Neuronal stem cell (in vitro differentiated cells): Measurements from ENCODE around the gene MLST8. TPM values are rescaled to one million over a fixed set of nuclear protein-coding genes. Genes with fewer than 3 reads are reported as not detected.

Experiments
- DNase-seq: peaks from one replicate; pipeline ENCODE4 v3.0.0-alpha.2; 2013; ENCODE audit warnings: low spot score
- H2AFZ ChIP-seq: one replicate; pipeline ENCODE4 v1.6.1; 2013; ENCODE audit warnings: mild to moderate bottlenecking, low read length, inconsistent platforms
- H2AK5ac ChIP-seq: 2 replicates; pipeline ENCODE4 v1.6.1; 2013; ENCODE audit warnings: low read depth, mild to moderate bottlenecking, inconsistent platforms, low read length, moderate library complexity, mixed read lengths
- H2BK120ac ChIP-seq: 2 replicates; pipeline ENCODE4 v1.6.1; 2013; ENCODE audit warnings: low read depth, mild to moderate bottlenecking, inconsistent platforms, low read length, moderate library complexity, mixed read lengths
- H2BK12ac ChIP-seq: one replicate; pipeline ENCODE4 v1.6.1; 2013; ENCODE audit warnings: low read length, inconsistent platforms
- H2BK15ac ChIP-seq: 2 replicates; pipeline ENCODE4 v1.6.1; 2013; ENCODE audit warnings: mild to moderate bottlenecking, low read length, inconsistent platforms, mixed read lengths
- H2BK5ac ChIP-seq: one replicate; pipeline ENCODE4 v1.6.1; 2013; ENCODE audit warnings: inconsistent platforms, mild to moderate bottlenecking, low read length, moderate library complexity
- H3K14ac ChIP-seq: one replicate; pipeline ENCODE4 v1.6.1; 2013; ENCODE audit warnings: low read length, inconsistent platforms
- H3K18ac ChIP-seq: 2 replicates; pipeline ENCODE4 v1.6.1; 2013; ENCODE audit warnings: low read length, inconsistent platforms
- H3K23ac ChIP-seq: 2 replicates; pipeline ENCODE4 v1.6.1; 2013; ENCODE audit warnings: low read depth, mild to moderate bottlenecking, mixed read lengths, low read length, inconsistent platforms; ENCODE audit not compliant: poor library complexity
- H3K27ac ChIP-seq: replicated peaks from 3 replicates; pipeline ENCODE4 v1.5.1; 2013; ENCODE audit warnings: low read length, inconsistent platforms
- H3K27me3 ChIP-seq, 3 experiments: 2 replicates each; pipeline ENCODE4 v1.6.1; 2013; ENCODE audit warnings: low read length in 3 of 3, mild to moderate bottlenecking in 2 of 3, inconsistent platforms in 1 of 3, low read depth in 1 of 3, mixed read lengths in 1 of 3, moderate library complexity in 1 of 3; ENCODE audit not compliant: control insufficient read depth in 3 of 3, insufficient read depth in 3 of 3
- H3K36me3 ChIP-seq, 2 donors: replicated peaks in 1 of 2; 2 replicates each; pipeline ENCODE4 v1.6.1; 2013; ENCODE audit warnings: low read length in 2 of 2; ENCODE audit not compliant: control insufficient read depth in 2 of 2, insufficient read depth in 2 of 2
- H3K4ac ChIP-seq: 2 replicates; pipeline ENCODE4 v1.6.1; 2013; ENCODE audit warnings: inconsistent platforms, mild to moderate bottlenecking, low read length, moderate library complexity
- H3K4me1 ChIP-seq, 2 donors: 1 replicate in 1 of 2; 2 replicates in 1 of 2; pipeline ENCODE4 v1.6.1; 2013; ENCODE audit warnings: low read length in 2 of 2, low read depth in 1 of 2; ENCODE audit not compliant: control insufficient read depth in 2 of 2, insufficient read depth in 1 of 2
- H3K4me2 ChIP-seq: one replicate; pipeline ENCODE4 v1.6.1; 2013; ENCODE audit warnings: mild to moderate bottlenecking, low read length, inconsistent platforms; ENCODE audit not compliant: insufficient read depth, poor library complexity, severe bottlenecking
- H3K4me3 ChIP-seq, 2 donors: 2 replicates each; pipeline ENCODE4 v1.5.1; 2013; ENCODE audit warnings: low read length in 2 of 2, mild to moderate bottlenecking in 2 of 2, inconsistent platforms in 1 of 2, moderate library complexity in 1 of 2
- H3K79me1 ChIP-seq: one replicate; pipeline ENCODE4 v1.6.1; 2013; ENCODE audit warnings: low read depth, mild to moderate bottlenecking, inconsistent platforms, low read length, moderate library complexity
- H3K9ac ChIP-seq: one replicate; pipeline ENCODE4 v1.6.1; 2013; ENCODE audit warnings: mild to moderate bottlenecking, low read depth, low read length, inconsistent platforms; ENCODE audit not compliant: poor library complexity
- H3K9me3 ChIP-seq, 2 donors: replicated peaks in 1 of 2; 2 replicates each; pipeline versions ENCODE3 to v1.6.1; 2013; ENCODE audit warnings: low read length in 2 of 2, mild to moderate bottlenecking in 2 of 2, inconsistent platforms in 1 of 2, low read depth in 1 of 2, mixed read lengths in 1 of 2, moderate library complexity in 1 of 2; ENCODE audit not compliant: control insufficient read depth in 2 of 2, insufficient read depth in 1 of 2
- H4K8ac ChIP-seq: one replicate; pipeline ENCODE4 v1.6.1; 2013; ENCODE audit warnings: low read depth, mild to moderate bottlenecking, inconsistent platforms, low read length, moderate library complexity
- H4K91ac ChIP-seq: one replicate; pipeline ENCODE4 v1.6.1; 2013; ENCODE audit warnings: low read length, low read depth, mild to moderate bottlenecking, inconsistent platforms; ENCODE audit not compliant: poor library complexity
- WGBS, 2 donors: extraction: QIAGEN DNeasy Blood & Tissue Kit; methylation state at CpG; one replicate each; pipeline ENCODE4 v1.1.7; 2013; ENCODE audit warnings: missing lambda C conversion rate in 2 of 2, mixed read lengths in 1 of 2; ENCODE audit not compliant: insufficient read length in 2 of 2, insufficient replicate concordance in 1 of 2; ENCODE audit errors: extremely low coverage in 2 of 2; 5-methylcytosine and 5-hydroxymethylcytosine counted together
- polyA plus RNA-seq, 2 experiments: library from polyadenylated mRNA; stranded (reverse); fragments of 200-250 nt; gene quantifications; one replicate each; pipeline ENCODE4 v1.2.3, GENCODE V29; 2013

MLST8 gene
- 74.1 TPM for polyA plus RNA-seq (2013, experiment 1 of 2)
- polyA plus RNA-seq (2013, experiment 2 of 2) = 70.9 TPM

GRCh38 chr16:2205104-2205966 is at the start of gene MLST8:
TSS of gene MLST8 (plus strand) at chr16:2205454. CDS start at chr16:2206086, 632 bp downstream.
- H3K14ac ChIP-seq = peak within 1 kb of the TSS; percentile 100
- H2AFZ ChIP-seq = peak within 1 kb of the TSS; percentile 97
- H4K91ac ChIP-seq = peak within 1 kb of the TSS; percentile 85
- peaks cover 0 to 2% (median 2%) of the 10 kb centered on the region in 3 experiments for H3K27me3 ChIP-seq
- peak within 1 kb of the TSS; percentile 98 for H3K23ac ChIP-seq
- H2BK12ac ChIP-seq = peak within 1 kb of the TSS; percentile 100
- H2BK120ac ChIP-seq = peak within 1 kb of the TSS; percentile 87
- peak within 1 kb of the TSS; percentile 92 for H3K27ac ChIP-seq
- peaks cover 30 to 43% of the 10 kb centered on the region in 2 donors for H3K36me3 ChIP-seq
- peak; percentile 91 for DNase-seq
- H3K9me3 ChIP-seq = peaks cover 0 to 2% of the 10 kb centered on the region in 2 donors
- peak within 1 kb of the TSS; percentile 76 for H3K4ac ChIP-seq
- peak within 1 kb of the TSS; percentile 100 for H2AK5ac ChIP-seq
- H3K4me3 ChIP-seq = peak within 1 kb of the TSS; percentile 90 to 97
- H3K4me2 ChIP-seq = peak within 1 kb of the TSS; percentile 85
- H3K9ac ChIP-seq = peak within 1 kb of the TSS; percentile 98
- WGBS, 2 donors = no CpG with 5 or more reads among the region's 93 CpGs
- H2BK15ac ChIP-seq = peak within 1 kb of the TSS; percentile 90
- peak within 1 kb of the TSS; percentile 100 for H3K18ac ChIP-seq
- peak within 1 kb of the TSS; percentile 93 for H4K8ac ChIP-seq
- peaks cover 18% of the 10 kb centered on the region for H3K79me1 ChIP-seq
- peaks cover 6 to 9% of the 10 kb centered on the region in 2 donors for H3K4me1 ChIP-seq
- H2BK5ac ChIP-seq = peak within 1 kb of the TSS; percentile 98

GRCh38 chr16:2155977-2156848 is 49.0 kb upstream of the MLST8 start:
- H3K79me1 ChIP-seq = peaks cover 43% of the 10 kb centered on the region
- DNase-seq = no peak
- H2BK120ac ChIP-seq = no peak overlapping the region
- no peak overlapping the region for H2BK15ac ChIP-seq
- peak overlapping the region; percentile 85 to 94 for H3K4me3 ChIP-seq
- H3K23ac ChIP-seq = peak overlapping the region; percentile 52
- no peaks in the 10 kb centered on the region for H3K9me3 ChIP-seq
- H3K27me3 ChIP-seq = no peaks in the 10 kb centered on the region
- H2AK5ac ChIP-seq = peak overlapping the region; percentile 77
- H4K91ac ChIP-seq = peak overlapping the region; percentile 64
- H3K9ac ChIP-seq = peak overlapping the region; percentile 93
- no peak overlapping the region for H3K4ac ChIP-seq
- peaks cover 15 to 40% of the 10 kb centered on the region in 2 donors for H3K36me3 ChIP-seq
- H3K18ac ChIP-seq = peak overlapping the region; percentile 88
- H3K4me2 ChIP-seq = peak overlapping the region; percentile 93
- no peak overlapping the region for H3K14ac ChIP-seq
- H2AFZ ChIP-seq = peak overlapping the region; percentile 66
- no CpG with 5 or more reads among the region's 47 CpGs for WGBS, 2 donors
- H2BK5ac ChIP-seq = no peak overlapping the region
- peak overlapping the region; percentile 75 for H4K8ac ChIP-seq
- H2BK12ac ChIP-seq = no peak overlapping the region
- H3K4me1 ChIP-seq = peaks cover 36 to 60% of the 10 kb centered on the region in 2 donors
- peak overlapping the region; percentile 23 for H3K27ac ChIP-seq

- no peaks in the 10 kb centered on the region for H3K9me3 ChIP-seq
- peaks cover 31 to 60% of the 10 kb centered on the region in 2 donors for H3K4me1 ChIP-seq
- peaks cover 9 to 34% of the 10 kb centered on the region in 2 donors for H3K36me3 ChIP-seq
- peak overlapping the region; percentile 70 for H3K23ac ChIP-seq
- no peak overlapping the region for H2BK15ac ChIP-seq
- no peak overlapping the region for H3K14ac ChIP-seq
- H2BK120ac ChIP-seq = no peak overlapping the region
- no peak overlapping the region for H3K4me2 ChIP-seq
- no peak overlapping the region for H2BK5ac ChIP-seq
- peak overlapping the region; percentile 56 for H3K9ac ChIP-seq
- no peak overlapping the region for H3K18ac ChIP-seq
- H4K91ac ChIP-seq = no peak overlapping the region
- no peaks in the 10 kb centered on the region for H3K27me3 ChIP-seq
- no CpG with 5 or more reads among the region's 5 CpGs for WGBS, 2 donors
- no peak for DNase-seq
- H3K79me1 ChIP-seq = peaks cover 45% of the 10 kb centered on the region
- peak overlapping the region; percentile 31 for H3K4ac ChIP-seq
- H2AFZ ChIP-seq = no peak overlapping the region
- H2AK5ac ChIP-seq = peak overlapping the region; percentile 77
- H3K4me3 ChIP-seq = peak overlapping the region in 1 of 2 donors; percentile 85
- H2BK12ac ChIP-seq = no peak overlapping the region
- H4K8ac ChIP-seq = no peak overlapping the region
- no peak overlapping the region for H3K27ac ChIP-seq
Measured at GRCh38 chr16:2156849-2157224, 48.4 kb upstream of the MLST8 start.
